ENCODE results near the gene SYTL5.

SYTL5 gene

DNA sequence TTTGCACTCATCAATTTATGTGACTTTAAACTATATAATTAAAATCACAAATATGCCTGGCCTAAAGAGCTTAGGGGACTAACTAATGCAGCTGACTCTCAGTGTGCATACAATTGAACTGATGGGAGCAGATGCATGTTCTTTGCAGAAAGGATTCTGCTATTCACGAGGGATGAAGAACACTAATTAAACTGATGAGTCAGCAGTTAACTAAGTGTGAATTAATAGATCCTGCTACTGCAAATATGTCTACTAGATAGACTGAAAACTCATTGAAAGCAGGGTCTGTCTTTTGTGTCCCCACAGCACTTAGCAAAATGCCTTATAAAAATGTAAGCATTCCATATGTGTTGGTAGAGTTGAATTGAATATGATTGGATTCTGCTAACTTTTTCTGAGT, 110.4 kb downstream of the SYTL5 start:
- no peak for DNase-seq (ENCODE audit: low read depth)
- TF ChIP-seq CTCF (conservative IDR thresholded peaks at IDR 0.05; ENCODE audit: control insufficient read depth, insufficient read depth, low read depth, low read length): no peak
- no peak overlapping the region for H3K4me3 ChIP-seq (ENCODE audit: control insufficient read depth, low read depth, low read length)

DNA sequence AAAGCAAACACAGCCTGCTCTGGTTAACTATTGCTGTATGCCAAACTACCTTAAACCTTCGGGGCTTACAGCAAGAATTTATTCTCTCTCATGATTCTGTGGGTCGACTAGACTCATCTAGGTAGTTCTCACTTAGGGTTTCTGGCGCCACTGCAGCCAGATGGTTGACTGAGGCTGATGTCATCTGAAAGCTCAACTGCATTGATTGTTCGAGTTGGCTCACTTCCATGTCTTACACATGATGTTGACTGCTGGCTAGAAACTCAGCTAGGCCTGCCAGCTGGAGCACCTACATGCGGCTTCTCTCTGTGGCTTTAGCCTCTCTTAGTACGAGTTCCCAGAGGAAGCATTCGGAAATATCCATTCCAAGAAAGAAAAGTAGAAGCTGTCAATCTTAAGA, 111.1 kb downstream of the SYTL5 start:
- no peak for TF ChIP-seq CTCF (conservative IDR thresholded peaks at IDR 0.05; ENCODE audit: control insufficient read depth, insufficient read depth, low read depth, low read length)
- DNase-seq (ENCODE audit: low read depth): peak; percentile 80

DNA sequence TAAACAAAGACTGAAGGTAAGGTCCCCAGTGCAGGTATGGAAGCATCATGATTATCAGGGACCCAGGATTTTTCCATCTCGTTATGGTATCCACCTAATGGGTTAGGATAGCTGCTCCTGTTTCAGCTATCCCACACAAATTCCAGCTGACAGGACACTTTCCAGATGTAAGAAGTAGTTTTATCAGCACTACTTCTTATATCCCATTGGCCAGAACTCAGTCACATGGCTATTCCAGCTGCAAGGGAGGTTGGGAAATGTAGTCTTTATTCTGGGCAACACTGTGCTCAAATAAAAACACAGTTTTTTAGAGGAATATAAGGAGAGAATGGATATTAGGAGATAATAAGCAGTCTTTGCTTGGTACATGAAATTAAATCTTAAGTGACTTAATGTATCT, 117.6 kb downstream of the SYTL5 start:
- H3K4me3 ChIP-seq (ENCODE audit: control insufficient read depth, low read depth, low read length): no peak overlapping the region
- no peak for DNase-seq (ENCODE audit: low read depth)
- TF ChIP-seq CTCF (conservative IDR thresholded peaks at IDR 0.05; ENCODE audit: control insufficient read depth, insufficient read depth, low read depth, low read length): no peak

More for the DNA sequence above, 111.1 kb downstream of the SYTL5 start:
- H3K4me3 ChIP-seq (ENCODE audit: control insufficient read depth, low read depth, low read length): no peak overlapping the region

- peak; percentile 12 for DNase-seq (ENCODE audit: low read depth)
- TF ChIP-seq CTCF (conservative IDR thresholded peaks at IDR 0.05; ENCODE audit: control insufficient read depth, insufficient read depth, low read depth, low read length): no peak
Observed at GRCh38 chrX:38126179-38126578, 119.8 kb downstream of the SYTL5 start.

DNA sequence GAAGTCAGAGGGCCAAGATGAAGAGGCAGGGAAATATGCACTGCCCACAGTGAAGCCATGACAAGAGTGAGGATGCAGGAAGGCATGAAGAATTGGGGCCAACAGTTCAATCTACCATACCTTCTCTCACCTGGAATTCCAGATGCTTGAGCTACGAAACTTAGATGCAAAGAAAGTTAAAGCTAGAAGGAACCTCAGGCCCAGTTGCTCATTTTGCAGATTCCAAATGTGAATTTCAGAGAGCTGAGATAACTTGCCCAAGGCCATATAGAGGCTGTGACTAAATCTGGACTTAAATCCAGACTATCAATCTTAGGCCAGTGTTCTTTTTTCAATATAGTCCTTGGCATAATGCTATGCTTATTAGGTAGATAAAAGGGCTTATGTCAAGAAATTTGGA, 121.6 kb downstream of the SYTL5 start:
- H3K4me3 ChIP-seq (ENCODE audit: control insufficient read depth, low read depth, low read length): no peak overlapping the region
- no peak for TF ChIP-seq CTCF (conservative IDR thresholded peaks at IDR 0.05; ENCODE audit: control insufficient read depth, insufficient read depth, low read depth, low read length)
- DNase-seq (ENCODE audit: low read depth): no peak

More at GRCh38 chrX:38126179-38126578, 119.8 kb downstream of the SYTL5 start:
- no peak overlapping the region for H3K4me3 ChIP-seq (ENCODE audit: control insufficient read depth, low read depth, low read length)

- TF ChIP-seq CTCF (conservative IDR thresholded peaks at IDR 0.05; ENCODE audit: control insufficient read depth, insufficient read depth, low read depth, low read length): no peak
- DNase-seq (ENCODE audit: low read depth): no peak
- H3K4me3 ChIP-seq (ENCODE audit: control insufficient read depth, low read depth, low read length): no peak overlapping the region
Observed at GRCh38 chrX:38129366-38129765, 123.0 kb downstream of the SYTL5 start.
